HepG2 (cell line): ENCODE measurements around the gene SERPINA6. TPM values are rescaled to one million over a fixed set of nuclear protein-coding genes. Genes with fewer than 3 reads are reported as not detected.

Experiments used
- BRD4 ChIP-seq: sonication (generic); formaldehyde crosslinking; IDR thresholded peaks from 2 replicates; pipeline ENCODE4 v1.4.0; 2020; ENCODE audit warnings: missing genetic modification reagents
- HOXD1 ChIP-seq: sonication (generic); formaldehyde crosslinking; IDR thresholded peaks from 2 replicates; pipeline ENCODE4 v1.5.0; 2020; ENCODE audit warnings: missing genetic modification reagents
- KLF13 ChIP-seq: sonication (generic); formaldehyde crosslinking; IDR thresholded peaks from 2 replicates; pipeline ENCODE4 v1.4.0; 2020; ENCODE audit warnings: mild to moderate bottlenecking, missing genetic modification reagents
- NCOA2 ChIP-seq: sonication (generic); formaldehyde crosslinking; IDR thresholded peaks from 2 replicates; pipeline ENCODE4 v1.8.0; 2022; ENCODE audit warnings: inconsistent platforms
- SIX4 ChIP-seq: sonication (generic); formaldehyde crosslinking; IDR thresholded peaks from 2 replicates; pipeline ENCODE4 v1.4.0; 2020; ENCODE audit warnings: missing genetic modification reagents
- TBX3 ChIP-seq: fragments of 450-650 bp; IDR thresholded peaks from 2 replicates; pipeline ENCODE4 v1.6.1; 2017; ENCODE audit warnings: antibody characterized with exemption, mild to moderate bottlenecking, inconsistent platforms, borderline replicate concordance
- TEAD3 ChIP-seq: optimal IDR thresholded peaks from 2 replicates; pipeline ENCODE3; 2016; ENCODE audit warnings: borderline replicate concordance
- THAP7 ChIP-seq: sonication (generic); formaldehyde crosslinking; IDR thresholded peaks from 2 replicates; pipeline ENCODE4 v1.8.1; 2023; ENCODE audit warnings: mild to moderate bottlenecking, missing genetic modification reagents
- TOE1 ChIP-seq: sonication (generic); formaldehyde crosslinking; IDR thresholded peaks from 2 replicates; pipeline ENCODE4 v1.4.0; 2020; ENCODE audit warnings: mild to moderate bottlenecking, missing genetic modification reagents
- ZBTB34 ChIP-seq: sonication (generic); formaldehyde crosslinking; IDR thresholded peaks from 2 replicates; pipeline ENCODE4 v1.8.0; 2022; ENCODE audit warnings: mild to moderate bottlenecking, missing genetic modification reagents
- ZBTB8A ChIP-seq: sonication (generic); formaldehyde crosslinking; IDR thresholded peaks from 2 replicates; pipeline ENCODE4 v1.4.0; 2020; ENCODE audit warnings: mild to moderate bottlenecking, low read depth, missing genetic modification reagents, borderline replicate concordance
- ZKSCAN5 ChIP-seq: sonication (generic); formaldehyde crosslinking; IDR thresholded peaks from 2 replicates; pipeline ENCODE4 v1.5.1; 2020; ENCODE audit warnings: mild to moderate bottlenecking, missing genetic modification reagents
- ZNF256 ChIP-seq: sonication (generic); formaldehyde crosslinking; conservative IDR thresholded peaks from 2 replicates; pipeline ENCODE4 v1.4.0; 2020; ENCODE audit warnings: missing genetic modification reagents
- ZNF274 ChIP-seq: sonication (generic); formaldehyde crosslinking; IDR thresholded peaks from 2 replicates; pipeline ENCODE4 v1.5.1; 2020; ENCODE audit warnings: mild to moderate bottlenecking, missing genetic modification reagents
- ZNF282 ChIP-seq: fragments of 450-650 bp; IDR thresholded peaks from 2 replicates; pipeline ENCODE4 v1.6.1; 2018; ENCODE audit not compliant: partially characterized antibody
- ZNF431 ChIP-seq: sonication (generic); formaldehyde crosslinking; IDR thresholded peaks from 2 replicates; pipeline ENCODE4 v1.9.0; 2022; ENCODE audit warnings: missing genetic modification reagents, low read depth, mild to moderate bottlenecking, borderline replicate concordance
- ZNF615 ChIP-seq: sonication (generic); formaldehyde crosslinking; IDR thresholded peaks from 2 replicates; pipeline ENCODE4 v1.5.0; 2020; ENCODE audit warnings: mild to moderate bottlenecking, missing genetic modification reagents, borderline replicate concordance
- ZNF703 ChIP-seq: sonication (generic); formaldehyde crosslinking; IDR thresholded peaks from 2 replicates; pipeline ENCODE4 v1.5.1; 2020; ENCODE audit warnings: missing genetic modification reagents, mild to moderate bottlenecking, moderate library complexity, borderline replicate concordance
- ZNF768 ChIP-seq: sonication (generic); formaldehyde crosslinking; IDR thresholded peaks from 2 replicates; pipeline ENCODE4 v1.4.0; 2020; ENCODE audit warnings: missing genetic modification reagents
- ZNF781 ChIP-seq: sonication (generic); formaldehyde crosslinking; IDR thresholded peaks from 2 replicates; pipeline ENCODE4 v1.5.1; 2020; ENCODE audit warnings: borderline replicate concordance, mild to moderate bottlenecking, missing genetic modification reagents; ENCODE audit errors: not compliant biosample characterization
- ZNF878 ChIP-seq: sonication (generic); formaldehyde crosslinking; IDR thresholded peaks from 2 replicates; pipeline ENCODE4 v1.8.1; 2023; ENCODE audit warnings: mild to moderate bottlenecking, missing genetic modification reagents, moderate library complexity
- ZXDC ChIP-seq: sonication (generic); formaldehyde crosslinking; IDR thresholded peaks from 2 replicates; pipeline ENCODE4 v1.5.0; 2020; ENCODE audit warnings: mild to moderate bottlenecking, missing genetic modification reagents
- ZZZ3 ChIP-seq: sonication (generic); formaldehyde crosslinking; IDR thresholded peaks from 2 replicates; pipeline ENCODE4 v1.4.0; 2020; ENCODE audit warnings: missing genetic modification reagents, mild to moderate bottlenecking, borderline replicate concordance
- polyA plus RNA-seq, 8 experiments: library from polyadenylated mRNA; depleted of rRNA in 3 of 8; stranded (reverse) in 7 of 8; unstranded in 1 of 8; fragments of >200 nt; fragmentation: Illumina TruSeq in 4 of 8; extraction: Trizol in 4 of 8; gene quantifications; 2 replicates each; pipeline versions ENCODE4 v1.2.1 to v1.2.3, GENCODE V29; 2011 to 2016; ENCODE audit warnings: low read depth in 4 of 8, missing spikeins in 1 of 8, mixed read lengths in 1 of 8; ENCODE audit not compliant: insufficient read depth in 1 of 8
- total RNA-seq, 5 experiments: library from RNA; depleted of rRNA; stranded (reverse); fragments of >200 nt; fragmentation: Illumina TruSeq; extraction: Trizol; gene quantifications; 2 replicates each; pipeline ENCODE4 v1.2.3, GENCODE V29; 2016; ENCODE audit warnings: low read depth in 1 of 5
- TF ChIP-seq, protein P1 (sequence below): IDR thresholded peaks from 2 replicates; pipeline ENCODE4 v1.4.0; 2020; ENCODE audit warnings: mild to moderate bottlenecking, missing genetic modification reagents

Gene SERPINA6
- total and polyA plus RNA-seq, 2 of the 13 experiments (the other 11 are each of a cell fraction or from before 2014, with no cell fraction given), result 260 to 333 TPM

DNA sequence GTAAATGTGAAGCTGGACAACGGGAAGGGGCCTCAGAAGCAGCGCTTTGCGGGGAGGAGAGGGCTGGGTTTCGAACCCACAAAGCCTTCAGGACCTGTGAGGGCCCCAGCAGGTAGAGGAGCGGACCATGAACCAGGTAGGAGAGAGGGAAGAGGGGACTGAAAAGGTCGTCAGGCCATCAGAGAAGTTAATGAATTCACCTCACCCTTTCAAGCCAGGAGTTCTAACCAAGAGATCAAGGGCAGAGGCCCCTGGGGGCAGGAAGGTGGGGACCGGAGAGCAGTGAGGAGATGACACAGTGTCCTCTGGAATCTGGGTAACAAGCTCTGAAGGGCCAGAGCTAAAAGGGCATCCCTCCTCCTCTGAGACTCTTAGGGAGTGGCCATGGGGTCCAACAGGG, 45.8 kb upstream of the SERPINA6 start (continued):
- TF ChIP-seq KLF13 (no peak), ZNF274 (CRISPR knock-in tag) (no peak), BRD4 (CRISPR knock-in tag) (no peak), ZNF256 (CRISPR knock-in tag) (no peak), ZXDC (CRISPR knock-in tag) (no peak), TOE1 (CRISPR knock-in tag) (no peak), ZBTB34 (CRISPR knock-in tag) (no peak), TBX3 (no peak), ZKSCAN5 (CRISPR knock-in tag) (no peak), ZNF703 (CRISPR knock-in tag) (no peak), ZNF878 (CRISPR knock-in tag) (no peak), HOXD1 (no peak), ZBTB8A (CRISPR knock-in tag) (no peak), NCOA2 (peak; percentile 83), ZNF431 (CRISPR knock-in tag) (no peak), ZNF615 (no peak), SIX4 (CRISPR knock-in tag) (no peak), ZNF768 (CRISPR knock-in tag) (no peak), THAP7 (CRISPR knock-in tag) (no peak), TEAD3 (peak; percentile 84), ZNF282 (no peak), ZZZ3 (CRISPR knock-in tag) (no peak), ZNF781 (CRISPR knock-in tag) (no peak)
- TF ChIP-seq, protein P1, sequence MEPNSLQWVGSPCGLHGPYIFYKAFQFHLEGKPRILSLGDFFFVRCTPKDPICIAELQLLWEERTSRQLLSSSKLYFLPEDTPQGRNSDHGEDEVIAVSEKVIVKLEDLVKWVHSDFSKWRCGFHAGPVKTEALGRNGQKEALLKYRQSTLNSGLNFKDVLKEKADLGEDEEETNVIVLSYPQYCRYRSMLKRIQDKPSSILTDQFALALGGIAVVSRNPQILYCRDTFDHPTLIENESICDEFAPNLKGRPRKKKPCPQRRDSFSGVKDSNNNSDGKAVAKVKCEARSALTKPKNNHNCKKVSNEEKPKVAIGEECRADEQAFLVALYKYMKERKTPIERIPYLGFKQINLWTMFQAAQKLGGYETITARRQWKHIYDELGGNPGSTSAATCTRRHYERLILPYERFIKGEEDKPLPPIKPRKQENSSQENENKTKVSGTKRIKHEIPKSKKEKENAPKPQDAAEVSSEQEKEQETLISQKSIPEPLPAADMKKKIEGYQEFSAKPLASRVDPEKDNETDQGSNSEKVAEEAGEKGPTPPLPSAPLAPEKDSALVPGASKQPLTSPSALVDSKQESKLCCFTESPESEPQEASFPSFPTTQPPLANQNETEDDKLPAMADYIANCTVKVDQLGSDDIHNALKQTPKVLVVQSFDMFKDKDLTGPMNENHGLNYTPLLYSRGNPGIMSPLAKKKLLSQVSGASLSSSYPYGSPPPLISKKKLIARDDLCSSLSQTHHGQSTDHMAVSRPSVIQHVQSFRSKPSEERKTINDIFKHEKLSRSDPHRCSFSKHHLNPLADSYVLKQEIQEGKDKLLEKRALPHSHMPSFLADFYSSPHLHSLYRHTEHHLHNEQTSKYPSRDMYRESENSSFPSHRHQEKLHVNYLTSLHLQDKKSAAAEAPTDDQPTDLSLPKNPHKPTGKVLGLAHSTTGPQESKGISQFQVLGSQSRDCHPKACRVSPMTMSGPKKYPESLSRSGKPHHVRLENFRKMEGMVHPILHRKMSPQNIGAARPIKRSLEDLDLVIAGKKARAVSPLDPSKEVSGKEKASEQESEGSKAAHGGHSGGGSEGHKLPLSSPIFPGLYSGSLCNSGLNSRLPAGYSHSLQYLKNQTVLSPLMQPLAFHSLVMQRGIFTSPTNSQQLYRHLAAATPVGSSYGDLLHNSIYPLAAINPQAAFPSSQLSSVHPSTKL, result peak; percentile 80
